22Rv1 (cell line): ENCODE results near the gene CBLB.
"Not testable (repeated sequence)": the region's sequence is repeated elsewhere in the genome, so short reads cannot be mapped to it uniquely, and the experiment has no call there.

Experiments
- H3K27ac ChIP-seq: fragments of 450-650 bp; 2 replicates; pipeline ENCODE4 v1.5.1; 2017
- ZFX ChIP-seq: fragments of 450-650 bp; IDR thresholded peaks from 2 replicates; pipeline ENCODE4 v1.6.1; 2017; ENCODE audit warnings: antibody characterized with exemption, borderline replicate concordance
- TF ChIP-seq, protein P1 (sequence below): fragments of 450-650 bp; IDR thresholded peaks from 2 replicates; pipeline ENCODE4 v1.5.1; 2017; ENCODE audit warnings: mild to moderate bottlenecking

Gene CBLB

DNA sequence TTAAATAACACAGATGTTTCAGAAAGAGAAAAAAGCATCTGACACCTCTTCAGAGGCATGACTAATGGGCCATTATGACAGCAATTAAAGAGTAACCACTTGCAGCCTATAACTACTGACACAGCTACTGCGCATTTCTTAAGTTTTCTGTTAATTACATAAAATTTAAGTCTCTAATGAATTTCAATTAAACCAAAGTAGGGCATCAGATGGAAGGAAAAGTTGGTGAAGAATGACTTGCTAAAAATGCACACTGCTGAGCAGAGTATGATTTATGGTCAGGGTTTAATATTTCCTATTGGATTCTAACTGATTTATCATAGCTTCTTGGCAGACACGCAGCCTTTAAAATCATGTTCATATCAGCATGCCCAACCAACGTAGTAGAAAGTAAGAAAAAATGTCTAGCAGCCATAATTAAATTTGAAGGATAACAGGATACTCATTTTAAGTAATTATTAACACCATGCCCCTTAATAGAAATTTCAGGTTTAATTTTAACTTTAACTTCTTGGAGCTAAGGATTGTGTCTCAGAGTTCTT, 140.0 kb downstream of the CBLB start:
- TF ChIP-seq ZFX: no peak
- TF ChIP-seq, protein P1, sequence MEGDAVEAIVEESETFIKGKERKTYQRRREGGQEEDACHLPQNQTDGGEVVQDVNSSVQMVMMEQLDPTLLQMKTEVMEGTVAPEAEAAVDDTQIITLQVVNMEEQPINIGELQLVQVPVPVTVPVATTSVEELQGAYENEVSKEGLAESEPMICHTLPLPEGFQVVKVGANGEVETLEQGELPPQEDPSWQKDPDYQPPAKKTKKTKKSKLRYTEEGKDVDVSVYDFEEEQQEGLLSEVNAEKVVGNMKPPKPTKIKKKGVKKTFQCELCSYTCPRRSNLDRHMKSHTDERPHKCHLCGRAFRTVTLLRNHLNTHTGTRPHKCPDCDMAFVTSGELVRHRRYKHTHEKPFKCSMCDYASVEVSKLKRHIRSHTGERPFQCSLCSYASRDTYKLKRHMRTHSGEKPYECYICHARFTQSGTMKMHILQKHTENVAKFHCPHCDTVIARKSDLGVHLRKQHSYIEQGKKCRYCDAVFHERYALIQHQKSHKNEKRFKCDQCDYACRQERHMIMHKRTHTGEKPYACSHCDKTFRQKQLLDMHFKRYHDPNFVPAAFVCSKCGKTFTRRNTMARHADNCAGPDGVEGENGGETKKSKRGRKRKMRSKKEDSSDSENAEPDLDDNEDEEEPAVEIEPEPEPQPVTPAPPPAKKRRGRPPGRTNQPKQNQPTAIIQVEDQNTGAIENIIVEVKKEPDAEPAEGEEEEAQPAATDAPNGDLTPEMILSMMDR: no peak
- H3K27ac ChIP-seq: no peak overlapping the region

DNA sequence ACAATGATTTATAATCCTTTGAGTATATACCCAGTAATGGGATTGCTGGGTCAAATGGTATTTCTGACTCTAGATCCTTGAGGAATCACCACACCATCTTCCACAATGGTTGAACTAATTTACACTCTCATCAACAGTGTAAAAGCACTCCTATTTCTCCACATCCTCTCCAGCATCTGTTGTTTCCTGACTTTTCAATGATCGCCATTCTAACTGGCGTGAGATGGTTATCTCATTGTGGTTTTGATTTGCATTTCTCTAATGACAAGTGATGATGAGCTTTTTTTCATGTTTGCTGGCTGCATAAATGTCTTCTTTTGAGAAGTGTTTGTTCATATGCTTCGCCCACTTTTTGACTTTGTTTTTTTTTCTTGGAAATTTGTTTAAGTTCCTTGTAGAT, 141.8 kb downstream of the CBLB start:
- not testable (repeated sequence) for H3K27ac ChIP-seq

DNA sequence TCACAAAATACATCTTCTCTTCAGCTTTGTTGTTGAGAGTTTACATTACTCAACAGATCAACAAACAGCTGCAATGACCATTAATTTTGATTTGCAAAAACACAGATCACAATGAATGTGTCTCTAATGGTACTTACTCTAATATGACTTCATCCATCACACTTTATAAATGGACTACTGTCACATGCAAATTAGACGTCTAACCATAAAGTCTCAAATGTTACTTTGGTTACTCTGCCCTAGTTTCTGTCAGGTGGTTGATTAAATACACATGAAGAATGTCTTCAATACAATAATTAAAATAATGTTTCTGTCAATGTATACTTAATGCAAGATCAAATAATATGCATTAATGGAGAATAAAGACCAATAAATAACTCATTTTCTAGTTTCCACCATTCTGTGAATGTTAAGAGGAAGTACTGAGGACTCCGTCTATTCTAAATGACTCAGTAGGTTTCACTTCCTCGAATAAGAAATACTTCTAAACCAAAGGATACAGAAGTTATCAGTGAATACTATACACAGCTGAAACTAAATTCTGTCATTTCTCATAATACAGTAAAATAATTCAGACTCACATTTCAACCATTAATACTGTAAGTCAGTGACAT, 145.8 kb downstream of the CBLB start:
- TF ChIP-seq, protein P1: no peak
- TF ChIP-seq ZFX: no peak
- no peak overlapping the region for H3K27ac ChIP-seq

DNA sequence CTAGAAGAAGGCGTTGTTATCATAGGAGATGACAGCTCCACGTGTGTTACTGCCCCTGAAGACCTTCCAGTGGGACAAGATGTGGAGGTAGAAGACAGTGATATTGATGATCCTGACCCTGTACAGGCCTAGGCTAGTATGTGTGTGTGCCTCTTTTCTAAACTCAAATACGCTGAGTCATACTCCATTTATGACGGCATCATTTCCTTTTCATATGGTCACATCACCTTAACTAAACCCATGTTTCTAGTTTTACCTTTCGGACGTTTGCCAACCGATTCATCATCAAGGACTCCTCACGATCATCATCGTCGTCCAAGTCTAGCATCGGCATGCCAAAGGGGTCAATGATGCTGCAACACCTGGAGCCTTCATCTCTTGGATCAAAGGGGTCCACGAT, 149.0 kb downstream of the CBLB start:
- no peak for TF ChIP-seq ZFX
- TF ChIP-seq, protein P1: no peak
- no peak overlapping the region for H3K27ac ChIP-seq

DNA sequence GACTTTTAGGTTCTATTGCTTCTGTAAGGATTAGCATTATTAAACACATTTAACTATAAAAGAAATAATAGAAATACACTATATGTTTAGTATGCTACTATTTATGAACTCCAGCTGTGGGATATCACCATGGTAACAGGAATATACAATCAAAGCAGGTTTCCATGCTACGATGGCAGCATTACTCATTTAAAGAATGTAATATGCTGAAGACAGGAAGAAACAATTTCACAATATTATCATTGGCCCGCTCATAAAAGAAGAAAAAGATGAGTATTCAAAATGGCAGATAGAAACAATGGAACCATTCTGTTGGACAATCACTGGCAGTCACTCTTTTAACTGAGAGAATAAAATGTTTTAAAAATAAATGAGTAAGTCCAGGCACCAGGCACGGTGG, 153.4 kb downstream of the CBLB start:
- TF ChIP-seq, protein P1: no peak
- TF ChIP-seq ZFX: no peak
- H3K27ac ChIP-seq: no peak overlapping the region

DNA sequence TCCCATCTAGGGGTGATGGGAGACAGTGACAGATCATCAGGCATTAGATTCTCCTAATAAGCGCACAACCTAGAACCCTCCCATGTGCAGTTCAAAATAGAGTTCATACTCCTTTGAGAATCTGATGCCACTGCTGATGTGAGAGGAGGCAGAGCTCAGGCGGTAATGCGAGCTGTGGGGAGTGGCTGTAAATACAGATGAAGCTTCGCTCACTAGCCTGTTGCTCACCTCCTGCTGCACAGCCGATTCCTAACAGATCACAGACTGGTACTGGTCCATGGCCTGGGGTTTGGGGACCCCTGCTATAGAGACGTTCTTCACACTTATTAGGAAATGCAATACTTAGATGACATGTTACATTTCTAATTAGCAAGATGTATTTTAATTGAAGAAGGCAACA, 154.4 kb downstream of the CBLB start:
- no peak overlapping the region for H3K27ac ChIP-seq
- TF ChIP-seq, protein P1: no peak
- TF ChIP-seq ZFX: no peak

DNA sequence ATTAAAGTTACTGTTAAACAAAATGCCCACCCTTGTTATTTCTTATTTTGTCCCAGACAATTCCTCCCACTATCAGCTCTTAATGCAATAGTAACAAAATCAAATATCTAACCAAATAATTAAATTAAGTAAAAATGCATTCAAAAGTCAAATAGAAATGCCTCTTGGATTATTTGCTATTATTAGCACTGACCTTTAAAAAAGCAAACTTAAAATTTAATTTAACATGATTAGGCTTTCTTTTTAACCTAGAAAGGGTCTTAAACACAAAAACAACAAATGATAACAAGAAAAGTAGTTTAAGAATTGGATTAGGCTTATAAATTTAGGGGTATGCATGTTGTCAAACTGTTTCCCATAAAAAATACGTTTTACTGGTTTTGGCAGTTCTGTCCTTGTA, 159.8 kb downstream of the CBLB start:
- no peak for TF ChIP-seq ZFX
- TF ChIP-seq, protein P1: no peak

DNA sequence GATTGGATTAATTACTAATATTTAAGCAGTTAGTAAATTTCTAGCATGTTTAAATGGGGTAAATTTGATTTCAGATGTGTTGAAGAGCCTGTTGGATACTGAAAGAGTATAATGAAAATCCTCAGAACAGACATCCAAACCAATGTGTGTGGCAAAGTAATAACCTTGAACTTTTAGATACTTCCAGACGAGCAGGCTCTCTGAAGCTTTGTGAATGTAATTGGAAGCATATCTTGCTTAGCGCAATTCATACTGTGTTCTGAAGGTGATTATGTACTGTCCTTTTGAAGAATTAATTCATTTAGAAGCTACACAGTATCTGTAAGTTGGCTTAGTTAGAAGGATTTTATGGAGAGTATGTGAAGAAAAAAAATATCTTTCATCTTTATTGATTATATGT, 161.8 kb downstream of the CBLB start:
- H3K27ac ChIP-seq: no peak overlapping the region
- no peak for TF ChIP-seq ZFX
- TF ChIP-seq, protein P1: no peak

More for the DNA sequence above, 159.8 kb downstream of the CBLB start:
- H3K27ac ChIP-seq: no peak overlapping the region
